Activated CD4-positive, alpha-beta memory T cell treated with anti-CD3 and anti-CD28 coated beads, Interleukin-2, amount 10 ng/mL, durations not matched to agents 7 days and 5 days (primary cell): ENCODE results near the gene HHATL. TPM values are rescaled to one million over a fixed set of nuclear protein-coding genes. Genes with fewer than 3 reads are reported as not detected.

Source experiments
- CTCF ChIA-PET: fragments of 350-600 bp; sonication (Branson Sonifier 250); formaldehyde crosslinking; loops from one replicate; lab custom pipeline; 2021; ENCODE audit warnings: antibody characterized with exemption, inconsistent platforms; lab: Charles Lee
- POLR2A ChIA-PET: fragments of 350-600 bp; sonication (Branson Sonifier 250); formaldehyde crosslinking; loops from one replicate; lab custom pipeline; 2021; ENCODE audit warnings: antibody characterized with exemption; lab: Charles Lee
- DNase-seq: peaks from one replicate; pipeline ENCODE4 v3.0.0-alpha.2; 2020
- H3K27ac Mint-ChIP-seq: one replicate; pipeline ENCODE4 v1.8.0; 2021; ENCODE audit warnings: mild to moderate bottlenecking, mixed read lengths
- H3K27me3 Mint-ChIP-seq: one replicate; pipeline ENCODE4 v1.8.0; 2021; ENCODE audit warnings: mixed read lengths
- H3K36me3 Mint-ChIP-seq: one replicate; pipeline ENCODE4 v1.8.0; 2021; ENCODE audit warnings: low read depth, mixed read lengths
- H3K4me1 Mint-ChIP-seq: one replicate; pipeline ENCODE4 v1.8.0; 2021; ENCODE audit warnings: mixed read lengths
- H3K4me3 Mint-ChIP-seq: one replicate; pipeline ENCODE4 v1.8.0; 2021; ENCODE audit warnings: mild to moderate bottlenecking, mixed read lengths
- H3K9me3 Mint-ChIP-seq: one replicate; pipeline ENCODE4 v1.8.0; 2021; ENCODE audit warnings: mixed read lengths
- total RNA-seq, 2 experiments: library from RNA; stranded (reverse); gene quantifications; one replicate each; pipeline ENCODE4 v1.2.3, GENCODE V29; 2021

HHATL gene
- under 1 TPM in 1 of 2 experiments, not detected in 1; 0.25 TPM for total RNA-seq

- peaks cover 4% of the 10 kb centered on the region for H3K27me3 Mint-ChIP-seq
- CTCF ChIA-PET: no interaction called here
- POLR2A ChIA-PET: no interaction called here
- H3K4me1 Mint-ChIP-seq: peaks cover 22% of the 10 kb centered on the region
- DNase-seq: no peak
- H3K36me3 Mint-ChIP-seq: no peaks in the 10 kb centered on the region
- no peak within 1 kb of the TSS for H3K27ac Mint-ChIP-seq
- no peaks in the 10 kb centered on the region for H3K9me3 Mint-ChIP-seq
- H3K4me3 Mint-ChIP-seq: no peak within 1 kb of the TSS
Measured at GRCh38 chr3:42702066-42702951, at the start of gene HHATL. HHATL (minus strand) TSS chr3:42702798; CDS start chr3:42700826, 1,972 bp downstream.

- H3K4me3 Mint-ChIP-seq: no peak overlapping the region
- no peak overlapping the region for H3K27ac Mint-ChIP-seq
- ChIA-PET POLR2A (no interaction called here), CTCF (interaction anchor here (1.3 to 1.4 kb wide), 2 partner anchors 12 to 14 kb away, joined by 3 read pairs; no protein-coding TSS in a partner anchor)
- H3K27me3 Mint-ChIP-seq: no peaks in the 10 kb centered on the region
- H3K9me3 Mint-ChIP-seq: no peaks in the 10 kb centered on the region
- H3K4me1 Mint-ChIP-seq: peaks cover 45% of the 10 kb centered on the region
- DNase-seq: peak; percentile 8
- H3K36me3 Mint-ChIP-seq: no peaks in the 10 kb centered on the region
Measured at GRCh38 chr3:42751609-42752008, 49.0 kb upstream of the HHATL start.

GRCh38 chr3:42750834-42751233, 48.2 kb upstream of the HHATL start:
- no peaks in the 10 kb centered on the region for H3K9me3 Mint-ChIP-seq
- peaks cover 52% of the 10 kb centered on the region for H3K4me1 Mint-ChIP-seq
- H3K36me3 Mint-ChIP-seq: no peaks in the 10 kb centered on the region

GRCh38 chr3:42749753-42750231, 47.2 kb upstream of the HHATL start:
- no peak overlapping the region for H3K27ac Mint-ChIP-seq
- DNase-seq: no peak
- H3K36me3 Mint-ChIP-seq: no peaks in the 10 kb centered on the region
- no peaks in the 10 kb centered on the region for H3K27me3 Mint-ChIP-seq
- peaks cover 48% of the 10 kb centered on the region for H3K4me1 Mint-ChIP-seq
- ChIA-PET POLR2A (no interaction called here), CTCF (interaction anchor here (0.7 to 2.6 kb wide), 6 partner anchors 9 to 248 kb away, joined by 3 to 10 read pairs (median 5); partner anchors contain the start of gene VIPR1)
- H3K4me3 Mint-ChIP-seq: no peak overlapping the region
- no peaks in the 10 kb centered on the region for H3K9me3 Mint-ChIP-seq

More at GRCh38 chr3:42750834-42751233, 48.2 kb upstream of the HHATL start:
- ChIA-PET POLR2A (no interaction called here), CTCF (interaction anchor here (1.0 to 1.4 kb wide), 4 partner anchors 12 to 249 kb away, joined by 3 to 5 read pairs (median 4); partner anchors contain the start of gene VIPR1)
- no peaks in the 10 kb centered on the region for H3K27me3 Mint-ChIP-seq
- peak; percentile 6 for DNase-seq
- no peak overlapping the region for H3K4me3 Mint-ChIP-seq
- H3K27ac Mint-ChIP-seq: no peak overlapping the region

- ChIA-PET POLR2A (no interaction called here), CTCF (interaction anchor here (0.7 to 2.6 kb wide), 6 partner anchors 9 to 132 kb away, joined by 3 to 10 read pairs (median 4); no protein-coding TSS in a partner anchor)
- Mint-ChIP-seq H3K36me3 (no peaks in the 10 kb centered on the region), H3K9me3 (no peaks in the 10 kb centered on the region), H3K27me3 (no peaks in the 10 kb centered on the region), H3K4me1 (peaks cover 50% of the 10 kb centered on the region), H3K27ac (peak overlapping the region; percentile 19), H3K4me3 (no peak overlapping the region)
- DNase-seq: peak; percentile 13
Measured at GRCh38 chr3:42749025-42749752, 46.6 kb upstream of the HHATL start.

- peak; percentile 63 for DNase-seq
- POLR2A ChIA-PET: interaction anchor here (1.2 to 2.6 kb wide), 4 partner anchors 8 to 157 kb away, joined by 4 to 9 read pairs (median 6); partner anchors contain the start of genes NKTR and SS18L2
- no peaks in the 10 kb centered on the region for H3K9me3 Mint-ChIP-seq
- CTCF ChIA-PET: interaction anchor here (0.6 to 6.1 kb wide), 10 partner anchors 8 to 229 kb away, joined by 3 to 57 read pairs (median 3); partner anchors contain the start of genes NKTR and SEC22C
- no peaks in the 10 kb centered on the region for H3K27me3 Mint-ChIP-seq
- H3K36me3 Mint-ChIP-seq: no peaks in the 10 kb centered on the region
- H3K4me1 Mint-ChIP-seq: peaks cover 43% of the 10 kb centered on the region
- no peak overlapping the region for H3K4me3 Mint-ChIP-seq
- H3K27ac Mint-ChIP-seq: peak overlapping the region; percentile 70
Measured at GRCh38 chr3:42747581-42747980, 45.0 kb upstream of the HHATL start.

GRCh38 chr3:42746455-42747450, 44.2 kb upstream of the HHATL start:
- H3K27ac Mint-ChIP-seq: peak overlapping the region; percentile 70
- POLR2A ChIA-PET: interaction anchor here (1.2 to 2.6 kb wide), 4 partner anchors 9 to 156 kb away, joined by 4 to 9 read pairs (median 6); partner anchors contain the start of genes NKTR and SS18L2

GRCh38 chr3:42745776-42746454, 43.3 kb upstream of the HHATL start:
- Mint-ChIP-seq H3K36me3 (no peaks in the 10 kb centered on the region), H3K9me3 (no peaks in the 10 kb centered on the region), H3K27me3 (no peaks in the 10 kb centered on the region), H3K4me3 (no peak overlapping the region), H3K27ac (no peak overlapping the region), H3K4me1 (peaks cover 43% of the 10 kb centered on the region)
- ChIA-PET POLR2A (interaction anchor here (1.8 to 2.6 kb wide), 2 partner anchors 10 to 145 kb away, joined by 5 to 9 read pairs; partner anchors contain the start of gene NKTR), CTCF (interaction anchor here (0.9 to 6.1 kb wide), 16 partner anchors 10 to 200 kb away, joined by 3 to 57 read pairs (median 4); partner anchors contain the start of genes SEC22C and SS18L2)
- no peak for DNase-seq

More at GRCh38 chr3:42746455-42747450, 44.2 kb upstream of the HHATL start:
- Mint-ChIP-seq H3K36me3 (no peaks in the 10 kb centered on the region), H3K27me3 (no peaks in the 10 kb centered on the region), H3K4me3 (no peak overlapping the region), H3K4me1 (peaks cover 43% of the 10 kb centered on the region), H3K9me3 (no peaks in the 10 kb centered on the region)
- DNase-seq: no peak
- CTCF ChIA-PET: interaction anchor here (0.6 to 6.1 kb wide), 16 partner anchors 8 to 229 kb away, joined by 3 to 57 read pairs (median 4); partner anchors contain the start of genes NKTR, SEC22C and SS18L2

GRCh38 chr3:42745291-42745745, 42.7 kb upstream of the HHATL start:
- CTCF ChIA-PET: interaction anchor here (0.9 to 6.1 kb wide), 18 partner anchors 10 to 243 kb away, joined by 3 to 57 read pairs (median 4); partner anchors contain the start of genes SEC22C, SS18L2 and VIPR1
- Mint-ChIP-seq H3K36me3 (no peaks in the 10 kb centered on the region), H3K4me3 (no peak overlapping the region), H3K27ac (no peak overlapping the region), H3K4me1 (peaks cover 43% of the 10 kb centered on the region), H3K27me3 (no peaks in the 10 kb centered on the region), H3K9me3 (no peaks in the 10 kb centered on the region)
- no peak for DNase-seq
- POLR2A ChIA-PET: interaction anchor here (0.9 to 2.6 kb wide), 3 partner anchors 91 to 190 kb away, joined by 3 to 9 read pairs (median 4); partner anchors contain the start of genes NKTR and ZBTB47

GRCh38 chr3:42743204-42743995, 40.8 kb upstream of the HHATL start:
- ChIA-PET CTCF (interaction anchor here (1.0 to 6.1 kb wide), 10 partner anchors 9 to 242 kb away, joined by 3 to 57 read pairs (median 4); no protein-coding TSS in a partner anchor), POLR2A (interaction anchor here (0.9 to 1.5 kb wide), 2 partner anchors 89 to 143 kb away, joined by 3 to 4 read pairs; partner anchors contain the start of genes NKTR and ZBTB47)

More at GRCh38 chr3:42743204-42743995, 40.8 kb upstream of the HHATL start:
- Mint-ChIP-seq H3K27ac (no peak overlapping the region), H3K4me3 (no peak overlapping the region), H3K9me3 (no peaks in the 10 kb centered on the region), H3K36me3 (no peaks in the 10 kb centered on the region), H3K4me1 (peaks cover 32% of the 10 kb centered on the region), H3K27me3 (peaks cover 2% of the 10 kb centered on the region)
- DNase-seq: no peak
